ENCODE results near the gene NAB1. TPM values are rescaled to one million over a fixed set of nuclear protein-coding genes. Genes with fewer than 3 reads are reported as not detected.
"Not testable (repeated sequence)": the region's sequence is repeated elsewhere in the genome, so short reads cannot be mapped to it uniquely, and the experiment has no call there.

The NAB1 gene
- total RNA-seq, 2 experiments from 2014 or later = 33.0 to 36.3 TPM

GRCh38 chr2:190694479-190694878, 45.6 kb downstream of the NAB1 start:
- Mint-ChIP-seq H3K27ac (no peak overlapping the region), H3K36me3 (peaks cover 25% of the 10 kb centered on the region), H3K27me3 (no peaks in the 10 kb centered on the region), H3K9me3 (peaks cover 3% of the 10 kb centered on the region), H3K4me3 (no peak overlapping the region), H3K4me1 (no peaks in the 10 kb centered on the region)
- no peak for DNase-seq
- POLR2A ChIA-PET = no interaction called here
- no peak for ATAC-seq (ENCODE audit: low read depth)

GRCh38 chr2:190695739-190696138, 46.9 kb downstream of the NAB1 start:
- no peaks in the 10 kb centered on the region for H3K4me1 Mint-ChIP-seq
- POLR2A ChIA-PET = no interaction called here
- H3K36me3 Mint-ChIP-seq = peaks cover 20% of the 10 kb centered on the region
- ATAC-seq (ENCODE audit: low read depth) (no peak), DNase-seq (no peak)
- no peaks in the 10 kb centered on the region for H3K27me3 Mint-ChIP-seq
- H3K4me3 Mint-ChIP-seq = no peak overlapping the region
- no peak overlapping the region for H3K27ac Mint-ChIP-seq
- peaks cover 3% of the 10 kb centered on the region for H3K9me3 Mint-ChIP-seq

GRCh38 chr2:190696792-190697398, 48.0 kb downstream of the NAB1 start:
- POLR2A ChIA-PET = no interaction called here
- H3K4me1 Mint-ChIP-seq = no peaks in the 10 kb centered on the region
- no peak overlapping the region for H3K27ac Mint-ChIP-seq
- ATAC-seq (ENCODE audit: low read depth) (no peak), DNase-seq (no peak)
- H3K36me3 Mint-ChIP-seq = peaks cover 14% of the 10 kb centered on the region
- H3K27me3 Mint-ChIP-seq = no peaks in the 10 kb centered on the region
- H3K9me3 Mint-ChIP-seq = peaks cover 3% of the 10 kb centered on the region
- no peak overlapping the region for H3K4me3 Mint-ChIP-seq

GRCh38 chr2:190697421-190697820, 48.5 kb downstream of the NAB1 start:
- H3K27me3 Mint-ChIP-seq = no peaks in the 10 kb centered on the region
- H3K27ac Mint-ChIP-seq = no peak overlapping the region
- H3K4me3 Mint-ChIP-seq = no peak overlapping the region
- H3K9me3 Mint-ChIP-seq = peaks cover 3% of the 10 kb centered on the region
- DNase-seq = no peak
- POLR2A ChIA-PET = no interaction called here
- no peak for ATAC-seq (ENCODE audit: low read depth)
- peaks cover 14% of the 10 kb centered on the region for H3K36me3 Mint-ChIP-seq
- H3K4me1 Mint-ChIP-seq = no peaks in the 10 kb centered on the region

DNA sequence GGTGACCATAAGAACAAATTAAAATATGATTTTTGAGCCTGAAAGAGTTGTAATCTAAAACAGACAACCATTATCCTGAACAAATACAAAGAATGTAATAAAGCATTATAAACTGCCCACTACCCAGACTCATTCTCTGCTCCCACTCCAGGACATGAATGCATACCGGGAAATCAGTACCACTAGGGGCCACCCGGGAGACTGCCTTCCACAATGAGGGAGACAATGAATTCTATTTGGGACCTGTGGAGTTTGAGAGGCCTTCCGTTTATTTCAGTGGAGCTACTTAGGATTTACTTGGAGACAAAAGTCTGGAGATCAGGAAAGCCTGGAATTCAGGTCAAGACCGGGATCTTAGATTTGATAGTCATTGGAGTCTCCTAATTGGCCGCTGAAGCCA, 50.0 kb downstream of the NAB1 start:
- POLR2A ChIA-PET = no interaction called here
- Mint-ChIP-seq H3K4me1 (no peaks in the 10 kb centered on the region), H3K4me3 (no peak overlapping the region), H3K36me3 (peaks cover 7% of the 10 kb centered on the region), H3K9me3 (peaks cover 2% of the 10 kb centered on the region), H3K27me3 (no peaks in the 10 kb centered on the region), H3K27ac (no peak overlapping the region)
- ATAC-seq (ENCODE audit: low read depth) (no peak), DNase-seq (no peak)

GRCh38 chr2:190701586-190701985, 52.7 kb downstream of the NAB1 start:
- H3K27me3 Mint-ChIP-seq = no peaks in the 10 kb centered on the region
- H3K36me3 Mint-ChIP-seq = no peaks in the 10 kb centered on the region
- H3K27ac Mint-ChIP-seq = no peak overlapping the region
- ATAC-seq (ENCODE audit: low read depth) = no peak
- H3K9me3 Mint-ChIP-seq = peaks cover 1% of the 10 kb centered on the region
- DNase-seq = no peak
- no peak overlapping the region for H3K4me3 Mint-ChIP-seq
- no peaks in the 10 kb centered on the region for H3K4me1 Mint-ChIP-seq
- POLR2A ChIA-PET = no interaction called here

- ATAC-seq (ENCODE audit: low read depth) = no peak
- Mint-ChIP-seq H3K36me3 (peaks cover 1% of the 10 kb centered on the region), H3K9me3 (peaks cover 3% of the 10 kb centered on the region), H3K27me3 (no peaks in the 10 kb centered on the region), H3K4me3 (no peak overlapping the region), H3K27ac (no peak overlapping the region), H3K4me1 (no peaks in the 10 kb centered on the region)
- POLR2A ChIA-PET = no interaction called here
- DNase-seq = no peak
Measured at GRCh38 chr2:190705280-190705679, 56.4 kb downstream of the NAB1 start.

DNA sequence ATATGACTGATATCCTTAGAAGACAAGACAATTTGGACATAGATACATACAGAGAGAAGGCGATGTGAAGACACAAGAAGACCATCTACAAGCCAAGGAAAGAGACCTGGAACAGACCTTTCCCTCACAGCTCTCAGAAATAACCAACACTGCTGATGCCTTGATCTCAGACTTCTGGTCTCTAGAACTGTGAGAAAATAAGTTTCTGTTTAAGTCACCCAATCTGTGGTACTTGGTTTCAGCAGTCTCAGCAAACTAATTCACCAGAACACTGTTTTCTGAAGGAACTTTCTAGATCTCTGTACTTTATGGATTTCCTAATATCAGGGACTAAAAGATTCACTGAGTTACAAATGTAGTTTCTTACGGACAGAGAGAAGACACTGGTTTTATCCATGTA, 58.8 kb downstream of the NAB1 start:
- no peaks in the 10 kb centered on the region for H3K4me1 Mint-ChIP-seq
- H3K27me3 Mint-ChIP-seq = no peaks in the 10 kb centered on the region
- no peak overlapping the region for H3K4me3 Mint-ChIP-seq
- POLR2A ChIA-PET = no interaction called here
- H3K27ac Mint-ChIP-seq = no peak overlapping the region
- ATAC-seq (ENCODE audit: low read depth) = no peak
- H3K36me3 Mint-ChIP-seq = peaks cover 1% of the 10 kb centered on the region
- DNase-seq = no peak
- peaks cover 3% of the 10 kb centered on the region for H3K9me3 Mint-ChIP-seq

- H3K9me3 Mint-ChIP-seq; H3K4me1 Mint-ChIP-seq; ATAC-seq (ENCODE audit: low read depth); DNase-seq; H3K36me3 Mint-ChIP-seq; H3K4me3 Mint-ChIP-seq; H3K27me3 Mint-ChIP-seq; H3K27ac Mint-ChIP-seq; POLR2A ChIA-PET: not testable (repeated sequence)
Measured at GRCh38 chr2:190708650-190709049, 59.8 kb downstream of the NAB1 start.

- Mint-ChIP-seq H3K4me3 (no peak overlapping the region), H3K36me3 (peaks cover 1% of the 10 kb centered on the region), H3K27ac (no peak overlapping the region), H3K4me1 (no peaks in the 10 kb centered on the region), H3K27me3 (no peaks in the 10 kb centered on the region), H3K9me3 (peaks cover 3% of the 10 kb centered on the region)
- no peak for DNase-seq
- no peak for ATAC-seq (ENCODE audit: low read depth)
- POLR2A ChIA-PET = no interaction called here
Measured at GRCh38 chr2:190711069-190711468, 62.2 kb downstream of the NAB1 start.

DNA sequence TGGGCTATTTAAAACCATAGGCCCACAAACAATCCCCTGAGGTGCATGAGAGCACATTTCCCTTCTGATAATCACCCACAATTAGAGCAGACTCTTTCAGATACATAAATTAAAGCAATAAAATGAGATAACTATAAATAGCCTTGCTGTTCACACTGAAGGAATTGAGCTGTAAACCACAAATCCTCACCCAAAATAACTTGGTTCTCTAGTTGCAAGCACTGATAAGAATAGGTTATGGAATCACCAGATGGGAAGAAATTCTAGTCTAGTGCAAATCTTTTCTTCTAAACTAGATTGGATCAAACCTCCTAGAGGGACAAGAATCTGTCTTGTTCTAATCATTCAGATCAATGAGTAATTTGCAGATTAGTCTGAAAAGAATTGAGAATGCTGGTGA, 64.6 kb downstream of the NAB1 start:
- Mint-ChIP-seq H3K4me1 (peaks cover 3% of the 10 kb centered on the region), H3K9me3 (no peaks in the 10 kb centered on the region), H3K27ac (no peak overlapping the region), H3K27me3 (no peaks in the 10 kb centered on the region), H3K4me3 (no peak overlapping the region), H3K36me3 (peaks cover 1% of the 10 kb centered on the region)
- DNase-seq (no peak), ATAC-seq (ENCODE audit: low read depth) (no peak)
- POLR2A ChIA-PET = no interaction called here

- Mint-ChIP-seq H3K27me3 (no peaks in the 10 kb centered on the region), H3K4me1 (peaks cover 6% of the 10 kb centered on the region), H3K27ac (no peak overlapping the region), H3K4me3 (no peak overlapping the region), H3K9me3 (no peaks in the 10 kb centered on the region), H3K36me3 (peaks cover 1% of the 10 kb centered on the region)
- POLR2A ChIA-PET = no interaction called here
- no peak for DNase-seq
- ATAC-seq (ENCODE audit: low read depth) = no peak
Measured at GRCh38 chr2:190714958-190715357, 66.1 kb downstream of the NAB1 start.

- no peak for DNase-seq
- Mint-ChIP-seq H3K27ac (no peak overlapping the region), H3K27me3 (no peaks in the 10 kb centered on the region), H3K4me3 (no peak overlapping the region), H3K9me3 (no peaks in the 10 kb centered on the region), H3K4me1 (peaks cover 6% of the 10 kb centered on the region), H3K36me3 (no peaks in the 10 kb centered on the region)
- ATAC-seq (ENCODE audit: low read depth) = no peak
- POLR2A ChIA-PET = no interaction called here
Measured at GRCh38 chr2:190716176-190716807, 67.4 kb downstream of the NAB1 start.

- Mint-ChIP-seq H3K4me3 (no peak overlapping the region), H3K36me3 (no peaks in the 10 kb centered on the region), H3K4me1 (peaks cover 9% of the 10 kb centered on the region), H3K27ac (no peak overlapping the region), H3K9me3 (no peaks in the 10 kb centered on the region), H3K27me3 (no peaks in the 10 kb centered on the region)
- no peak for DNase-seq
- POLR2A ChIA-PET = no interaction called here
- no peak for ATAC-seq (ENCODE audit: low read depth)
Measured at GRCh38 chr2:190717306-190717705, 68.4 kb downstream of the NAB1 start.
